GM08714 (cell line): Measurements from ENCODE around the gene IPO13.

Experiments used
- H3K4me3 ChIP-seq: fragments of 200-500 bp; sonication (Bioruptor generic); 2 replicates; pipeline ENCODE4 v1.5.1; 2014; ENCODE audit warnings: mild to moderate bottlenecking, low read length, inconsistent platforms
- ZNF274 ChIP-seq: IDR thresholded peaks from 2 replicates; pipeline ENCODE4 v1.6.1; 2012; ENCODE audit warnings: mild to moderate bottlenecking, low read depth, low read length

Gene IPO13

GRCh38 chr1:43914576-43915525, 31.9 kb upstream of the IPO13 start:
- no peak overlapping the region for H3K4me3 ChIP-seq
- no peak for TF ChIP-seq ZNF274

GRCh38 chr1:43919906-43920305, 26.8 kb upstream of the IPO13 start:
- TF ChIP-seq ZNF274, result no peak
- no peak overlapping the region for H3K4me3 ChIP-seq

GRCh38 chr1:43921022-43921421, 25.7 kb upstream of the IPO13 start:
- no peak overlapping the region for H3K4me3 ChIP-seq
- no peak for TF ChIP-seq ZNF274

GRCh38 chr1:43924516-43924915, 22.2 kb upstream of the IPO13 start:
- no peak for TF ChIP-seq ZNF274
- H3K4me3 ChIP-seq, result no peak overlapping the region

GRCh38 chr1:43925846-43926245, 20.9 kb upstream of the IPO13 start:
- H3K4me3 ChIP-seq, result no peak overlapping the region
- TF ChIP-seq ZNF274, result no peak

- no peak for TF ChIP-seq ZNF274
- H3K4me3 ChIP-seq, result no peak overlapping the region
These were observed 16.4 kb upstream of the IPO13 start for GRCh38 chr1:43930168-43930948.

- no peak overlapping the region for H3K4me3 ChIP-seq
- no peak for TF ChIP-seq ZNF274
These were observed 15.8 kb upstream of the IPO13 start for GRCh38 chr1:43930949-43931275.

- TF ChIP-seq ZNF274, result no peak
These were observed 14.8 kb upstream of the IPO13 start for GRCh38 chr1:43931711-43932660.

GRCh38 chr1:43932786-43933385, 13.9 kb upstream of the IPO13 start:
- TF ChIP-seq ZNF274, result no peak
- H3K4me3 ChIP-seq, result no peak overlapping the region

More at GRCh38 chr1:43931711-43932660, 14.8 kb upstream of the IPO13 start:
- H3K4me3 ChIP-seq, result no peak overlapping the region

- TF ChIP-seq ZNF274, result no peak
- H3K4me3 ChIP-seq, result no peak within 1 kb of the TSS
These were observed 13.2 kb upstream of the IPO13 start, which contains the start of gene ARTN for GRCh38 chr1:43933386-43934100. TSS of gene ARTN (plus strand) at chr1:43933801. CDS start at chr1:43935657, 1,856 bp downstream.

GRCh38 chr1:43934101-43934985, 12.4 kb upstream of the IPO13 start:
- H3K4me3 ChIP-seq, result no peak overlapping the region
- TF ChIP-seq ZNF274, result no peak

- no peak for TF ChIP-seq ZNF274
- H3K4me3 ChIP-seq, result no peak overlapping the region
These were observed 11.8 kb upstream of the IPO13 start for GRCh38 chr1:43934986-43935324.
